Activated CD8-positive, alpha-beta memory T cell treated with anti-CD3 and anti-CD28 coated beads, Interleukin-2, amount 10 ng/mL, durations not matched to agents 7 days and 5 days (primary cell): Measurements from ENCODE around the gene C16orf89. TPM values are rescaled to one million over a fixed set of nuclear protein-coding genes. Genes with fewer than 3 reads are reported as not detected.

Experiments
- ATAC-seq: fragments of 150-1000 bp; cut with Tn5 transposase; one replicate; pipeline ENCODE4 v1.10.0; 2021; ENCODE audit warnings: moderate library complexity
- CTCF ChIA-PET: fragments of 350-600 bp; sonication (Branson Sonifier 250); formaldehyde crosslinking; loops from one replicate; lab custom pipeline; 2021; ENCODE audit warnings: antibody characterized with exemption; lab: Charles Lee
- DNase-seq: peaks from one replicate; pipeline ENCODE4 v3.0.0-alpha.2; 2020
- H3K27ac Mint-ChIP-seq: one replicate; pipeline ENCODE4 v1.8.0; 2021; ENCODE audit warnings: mild to moderate bottlenecking, mixed read lengths
- H3K27me3 Mint-ChIP-seq: one replicate; pipeline ENCODE4 v1.8.0; 2021; ENCODE audit warnings: mixed read lengths
- H3K36me3 Mint-ChIP-seq: one replicate; pipeline ENCODE4 v1.8.0; 2021; ENCODE audit warnings: mild to moderate bottlenecking, mixed read lengths
- H3K4me1 Mint-ChIP-seq: one replicate; pipeline ENCODE4 v1.8.0; 2021; ENCODE audit warnings: mixed read lengths
- H3K4me3 Mint-ChIP-seq: one replicate; pipeline ENCODE4 v1.8.0; 2021; ENCODE audit warnings: mild to moderate bottlenecking, moderate library complexity, mixed read lengths
- H3K9me3 Mint-ChIP-seq: one replicate; pipeline ENCODE4 v1.8.0; 2022; ENCODE audit warnings: low read depth, mixed read lengths
- total RNA-seq, 2 experiments: library from RNA; stranded (reverse); gene quantifications; one replicate each; pipeline ENCODE4 v1.2.3, GENCODE V29; 2021

Gene C16orf89
- total RNA-seq, 2 experiments from 2014 or later, result not detected

GRCh38 chr16:5027086-5027485 lies 38.7 kb downstream of the C16orf89 start:
- no peak for DNase-seq
- CTCF ChIA-PET, result no interaction called here
- Mint-ChIP-seq H3K4me3 (no peak overlapping the region), H3K27ac (no peak overlapping the region), H3K27me3 (no peaks in the 10 kb centered on the region), H3K9me3 (no peaks in the 10 kb centered on the region), H3K4me1 (peaks cover 2% of the 10 kb centered on the region), H3K36me3 (no peaks in the 10 kb centered on the region)
- ATAC-seq, result no peak

DNA sequence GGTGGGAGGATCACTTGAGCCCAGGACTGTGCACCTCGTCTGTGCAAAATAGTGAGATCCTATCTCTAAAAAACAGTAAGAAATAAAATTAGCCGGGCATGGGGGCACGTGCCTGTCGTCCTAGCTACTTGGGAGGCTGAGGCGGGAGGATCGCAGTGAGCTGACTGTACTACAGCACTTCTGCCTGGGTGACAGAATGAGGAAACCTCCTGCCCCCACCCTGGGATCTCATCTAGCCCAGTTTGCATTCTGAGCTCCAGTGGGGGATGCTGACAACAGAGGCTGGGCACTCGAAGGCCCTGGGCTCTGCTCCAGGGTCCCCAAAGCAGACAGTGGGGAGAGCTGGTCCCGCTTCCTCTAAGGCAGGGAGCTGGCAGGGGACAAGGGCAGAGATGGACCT lies 39.1 kb downstream of the C16orf89 start:
- H3K27ac Mint-ChIP-seq, result no peak overlapping the region

DNA sequence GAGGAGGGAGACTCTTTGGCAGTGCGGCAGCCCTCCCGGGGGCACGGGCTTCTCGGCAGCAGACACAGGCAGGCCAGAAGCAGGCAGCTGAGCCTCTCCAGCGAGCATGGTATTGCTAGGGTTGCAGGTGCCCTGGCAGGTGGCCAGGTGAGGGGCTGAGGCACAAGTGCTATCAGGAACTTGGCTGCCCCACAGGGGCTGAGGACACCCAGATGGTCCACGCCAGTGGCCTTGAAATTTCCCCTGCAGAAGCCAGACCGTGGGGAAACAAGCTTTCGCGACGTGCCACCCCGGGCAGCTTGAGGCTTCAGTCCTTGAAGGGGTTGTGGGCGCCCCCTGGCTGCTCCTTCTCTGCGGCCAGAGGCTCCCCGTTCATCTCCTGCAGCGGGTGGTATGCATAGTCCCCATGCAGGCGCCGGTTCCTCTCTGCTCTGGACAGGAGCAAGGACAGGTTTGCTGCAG lies 40.6 kb downstream of the C16orf89 start:
- Mint-ChIP-seq H3K9me3 (no peaks in the 10 kb centered on the region), H3K4me1 (no peaks in the 10 kb centered on the region), H3K27ac (no peak overlapping the region), H3K4me3 (no peak overlapping the region), H3K36me3 (no peaks in the 10 kb centered on the region), H3K27me3 (no peaks in the 10 kb centered on the region)
- no peak for ATAC-seq
- CTCF ChIA-PET, result interaction anchor here (1.3 kb wide), 1 partner anchor 9 kb away, joined by 5 read pairs; the partner anchor contains the start of gene NAGPA
- DNase-seq, result no peak

More for the DNA sequence above, 39.1 kb downstream of the C16orf89 start:
- DNase-seq (no peak), ATAC-seq (no peak)
- H3K9me3 Mint-ChIP-seq, result no peaks in the 10 kb centered on the region
- CTCF ChIA-PET, result no interaction called here
- H3K4me3 Mint-ChIP-seq, result no peak overlapping the region
- no peaks in the 10 kb centered on the region for H3K36me3 Mint-ChIP-seq
- no peaks in the 10 kb centered on the region for H3K4me1 Mint-ChIP-seq
- H3K27me3 Mint-ChIP-seq, result no peaks in the 10 kb centered on the region

GRCh38 chr16:5024632-5025031 lies 41.1 kb downstream of the C16orf89 start:
- no peak for ATAC-seq
- Mint-ChIP-seq H3K27ac (no peak overlapping the region), H3K4me1 (no peaks in the 10 kb centered on the region), H3K27me3 (no peaks in the 10 kb centered on the region), H3K36me3 (no peaks in the 10 kb centered on the region), H3K9me3 (no peaks in the 10 kb centered on the region), H3K4me3 (no peak overlapping the region)
- CTCF ChIA-PET, result interaction anchor here (1.3 kb wide), 1 partner anchor 10 kb away, joined by 5 read pairs; the partner anchor contains the start of gene NAGPA
- DNase-seq, result no peak

- ATAC-seq (no peak), DNase-seq (no peak)
- no peak overlapping the region for H3K27ac Mint-ChIP-seq
- H3K9me3 Mint-ChIP-seq, result no peaks in the 10 kb centered on the region
- H3K27me3 Mint-ChIP-seq, result no peaks in the 10 kb centered on the region
- H3K36me3 Mint-ChIP-seq, result no peaks in the 10 kb centered on the region
- H3K4me1 Mint-ChIP-seq, result no peaks in the 10 kb centered on the region
- H3K4me3 Mint-ChIP-seq, result no peak overlapping the region
- CTCF ChIA-PET, result interaction anchor here (0.7 kb wide), 1 partner anchor 92 kb away, joined by 3 read pairs; no protein-coding TSS in a partner anchor
Observed at GRCh38 chr16:5022521-5022920, 43.2 kb downstream of the C16orf89 start.

- Mint-ChIP-seq H3K36me3 (no peaks in the 10 kb centered on the region), H3K27ac (no peak overlapping the region), H3K9me3 (no peaks in the 10 kb centered on the region), H3K4me3 (no peak overlapping the region), H3K4me1 (no peaks in the 10 kb centered on the region), H3K27me3 (no peaks in the 10 kb centered on the region)
- DNase-seq (no peak), ATAC-seq (no peak)
- CTCF ChIA-PET, result interaction anchor here (1.5 kb wide), 1 partner anchor 17 kb away, joined by 3 read pairs; no protein-coding TSS in a partner anchor
Observed at GRCh38 chr16:5020551-5020950, 45.2 kb downstream of the C16orf89 start.

DNA sequence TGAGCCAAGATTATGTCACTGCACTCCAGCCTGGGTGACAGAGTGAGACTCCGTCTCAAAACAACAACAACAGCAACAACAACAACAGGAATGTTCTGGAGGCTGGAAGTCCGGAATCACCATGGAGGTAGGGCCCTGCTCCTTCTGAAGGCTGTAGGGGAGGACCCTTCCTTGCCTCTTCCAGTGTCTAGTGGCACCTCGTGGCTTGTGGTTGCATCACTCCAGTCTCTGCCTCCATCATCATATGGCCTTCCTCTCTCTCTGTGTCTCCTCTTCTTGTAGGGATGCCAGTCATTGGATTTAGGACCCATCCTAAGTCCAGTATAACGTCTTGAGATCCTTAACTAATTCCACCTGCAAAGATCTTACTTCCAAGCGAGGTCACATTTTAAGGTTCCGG lies 46.0 kb downstream of the C16orf89 start:
- H3K27me3 Mint-ChIP-seq, result no peaks in the 10 kb centered on the region
- CTCF ChIA-PET, result interaction anchor here (1.5 kb wide), 1 partner anchor 16 kb away, joined by 3 read pairs; no protein-coding TSS in a partner anchor
- no peak for ATAC-seq

GRCh38 chr16:5018793-5019192 lies 47.0 kb downstream of the C16orf89 start:
- CTCF ChIA-PET, result no interaction called here
- Mint-ChIP-seq H3K36me3 (no peaks in the 10 kb centered on the region), H3K9me3 (no peaks in the 10 kb centered on the region), H3K4me1 (no peaks in the 10 kb centered on the region), H3K27ac (no peak overlapping the region), H3K27me3 (no peaks in the 10 kb centered on the region), H3K4me3 (no peak overlapping the region)
- no peak for ATAC-seq
- DNase-seq, result no peak

More for the DNA sequence above, 46.0 kb downstream of the C16orf89 start:
- Mint-ChIP-seq H3K9me3 (no peaks in the 10 kb centered on the region), H3K4me1 (no peaks in the 10 kb centered on the region), H3K27ac (no peak overlapping the region), H3K4me3 (no peak overlapping the region), H3K36me3 (no peaks in the 10 kb centered on the region)
- no peak for DNase-seq

DNA sequence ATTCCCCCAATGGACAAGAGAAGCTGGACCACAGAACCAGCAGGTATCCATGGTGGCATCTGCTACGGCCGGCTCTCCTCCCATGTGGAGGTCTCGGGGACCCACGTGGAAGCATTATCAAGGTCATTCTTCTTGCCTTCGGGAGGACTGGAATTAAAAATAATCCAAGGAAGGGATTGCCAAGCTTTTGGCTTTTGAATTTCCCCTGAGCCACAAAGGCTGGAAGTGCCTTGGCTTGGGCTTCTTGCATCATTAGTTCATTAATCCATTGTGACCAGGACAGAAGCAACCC lies 48.1 kb downstream of the C16orf89 start:
- H3K27me3 Mint-ChIP-seq, result no peaks in the 10 kb centered on the region
- H3K27ac Mint-ChIP-seq, result no peak overlapping the region
- H3K36me3 Mint-ChIP-seq, result no peaks in the 10 kb centered on the region
- H3K4me1 Mint-ChIP-seq, result no peaks in the 10 kb centered on the region
- CTCF ChIA-PET, result no interaction called here
- H3K9me3 Mint-ChIP-seq, result no peaks in the 10 kb centered on the region
- no peak for ATAC-seq
- H3K4me3 Mint-ChIP-seq, result no peak overlapping the region
- DNase-seq, result no peak

DNA sequence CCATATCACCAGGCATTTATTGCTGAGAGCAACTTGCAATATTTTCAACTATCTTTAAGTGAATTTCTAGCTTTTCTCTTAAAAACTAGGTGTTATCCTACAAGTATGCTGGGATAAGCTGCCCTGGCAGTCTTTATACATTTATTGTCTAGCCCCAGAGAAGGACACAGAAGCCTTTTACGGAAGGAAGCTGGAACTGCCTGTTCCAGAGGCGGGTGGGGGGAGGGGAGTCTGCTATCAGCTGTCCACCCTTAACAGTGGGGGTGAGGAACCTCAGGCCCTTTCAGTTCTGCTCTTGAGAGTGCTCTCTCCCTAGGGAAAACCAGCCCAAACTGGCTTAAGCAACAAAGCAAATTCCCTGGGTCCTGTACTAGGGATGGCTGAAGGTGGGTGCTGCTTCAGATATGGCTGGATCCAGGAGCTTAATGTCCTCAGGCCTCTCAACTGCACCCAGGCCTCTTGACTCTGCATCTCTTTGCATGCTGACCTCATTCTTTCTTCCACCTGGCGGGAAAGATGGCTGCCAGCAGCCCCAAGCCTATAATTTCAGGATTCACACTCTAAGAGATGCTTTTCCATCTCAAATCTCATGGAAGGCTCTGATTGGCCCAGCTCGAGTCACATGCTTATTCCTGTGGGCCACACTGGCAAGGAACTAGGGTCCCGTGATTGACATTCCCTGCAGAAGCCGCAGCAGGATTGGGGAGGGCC lies 48.6 kb downstream of the C16orf89 start:
- no peaks in the 10 kb centered on the region for H3K27me3 Mint-ChIP-seq
- DNase-seq, result no peak
- no peaks in the 10 kb centered on the region for H3K36me3 Mint-ChIP-seq
- no peak overlapping the region for H3K27ac Mint-ChIP-seq
- H3K4me3 Mint-ChIP-seq, result no peak overlapping the region
- no peak for ATAC-seq
- no peaks in the 10 kb centered on the region for H3K4me1 Mint-ChIP-seq
- no peaks in the 10 kb centered on the region for H3K9me3 Mint-ChIP-seq
- CTCF ChIA-PET, result no interaction called here

- Mint-ChIP-seq H3K4me3 (no peak overlapping the region), H3K36me3 (no peaks in the 10 kb centered on the region), H3K4me1 (no peaks in the 10 kb centered on the region), H3K27ac (no peak overlapping the region), H3K27me3 (no peaks in the 10 kb centered on the region), H3K9me3 (no peaks in the 10 kb centered on the region)
- CTCF ChIA-PET, result no interaction called here
- DNase-seq, result no peak
- no peak for ATAC-seq
Observed at GRCh38 chr16:5015887-5016286, 49.9 kb downstream of the C16orf89 start.

GRCh38 chr16:5015351-5015750 lies 50.4 kb downstream of the C16orf89 start:
- H3K9me3 Mint-ChIP-seq, result no peaks in the 10 kb centered on the region
- DNase-seq (no peak), ATAC-seq (no peak)
- CTCF ChIA-PET, result no interaction called here
- no peaks in the 10 kb centered on the region for H3K36me3 Mint-ChIP-seq
- H3K4me3 Mint-ChIP-seq, result no peak overlapping the region
- no peaks in the 10 kb centered on the region for H3K4me1 Mint-ChIP-seq
- H3K27ac Mint-ChIP-seq, result no peak overlapping the region
- no peaks in the 10 kb centered on the region for H3K27me3 Mint-ChIP-seq

DNA sequence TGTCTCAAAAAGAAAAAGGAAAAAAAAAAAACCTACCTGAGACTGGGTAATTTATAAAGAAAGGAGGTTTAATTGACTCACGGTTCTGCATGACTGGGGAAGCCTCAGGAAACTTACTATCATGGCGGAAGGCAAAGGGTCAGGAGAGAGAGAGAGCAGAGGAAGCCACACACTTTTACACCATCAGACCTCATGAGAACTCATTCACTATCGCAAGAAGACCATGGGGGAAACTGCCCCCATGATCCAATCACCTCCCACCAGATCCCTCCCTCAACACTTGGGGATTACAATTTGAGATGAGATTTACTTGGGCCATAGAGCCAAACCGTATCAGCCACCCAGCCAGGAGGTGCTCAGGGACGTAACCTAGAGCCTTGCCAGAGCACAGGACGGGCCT lies 52.9 kb downstream of the C16orf89 start:
- no peaks in the 10 kb centered on the region for H3K9me3 Mint-ChIP-seq
- H3K27ac Mint-ChIP-seq, result no peak overlapping the region
- H3K36me3 Mint-ChIP-seq, result no peaks in the 10 kb centered on the region
- ATAC-seq (no peak), DNase-seq (no peak)
- no peaks in the 10 kb centered on the region for H3K4me1 Mint-ChIP-seq
- no peaks in the 10 kb centered on the region for H3K27me3 Mint-ChIP-seq
- no peak overlapping the region for H3K4me3 Mint-ChIP-seq
- CTCF ChIA-PET, result no interaction called here

GRCh38 chr16:5011637-5012036 lies 54.1 kb downstream of the C16orf89 start:
- Mint-ChIP-seq H3K27me3 (no peaks in the 10 kb centered on the region), H3K4me1 (no peaks in the 10 kb centered on the region), H3K4me3 (no peak overlapping the region), H3K36me3 (no peaks in the 10 kb centered on the region), H3K27ac (no peak overlapping the region), H3K9me3 (no peaks in the 10 kb centered on the region)
- no peak for ATAC-seq
- CTCF ChIA-PET, result interaction anchor here (0.8 kb wide), 1 partner anchor 24 kb away, joined by 3 read pairs; no protein-coding TSS in a partner anchor
- no peak for DNase-seq
